Upper lobe of right lung (tissue), 1 donor: Measurements from ENCODE around the gene AFG3L2. TPM values are rescaled to one million over a fixed set of nuclear protein-coding genes. Genes with fewer than 3 reads are reported as not detected.
A peak's percentile ranks its signal among the peaks of the same experiment; 100 is the strongest.

Experiments
- ATAC-seq: fragments of 200-7000 bp; cut with Tn5 transposase; one replicate; pipeline ENCODE4 v1.9.1; 2020; ENCODE audit warnings: mild to moderate bottlenecking, moderate library complexity
- DNase-seq: peaks from one replicate; pipeline ENCODE4 v3.0.0-alpha.2; 2020
- H3K27ac ChIP-seq: fragments of 200-600 bp; one replicate; pipeline ENCODE4 v1.8.0; 2022
- H3K27me3 ChIP-seq: fragments of 200-600 bp; one replicate; pipeline ENCODE4 v1.8.0; 2022; ENCODE audit warnings: mild to moderate bottlenecking
- H3K36me3 ChIP-seq: fragments of 200-600 bp; one replicate; pipeline ENCODE4 v1.8.0; 2022
- H3K4me1 ChIP-seq: fragments of 200-600 bp; one replicate; pipeline ENCODE4 v1.8.0; 2022
- H3K4me3 ChIP-seq: fragments of 200-600 bp; one replicate; pipeline ENCODE4 v1.8.0; 2022; ENCODE audit warnings: mild to moderate bottlenecking
- H3K9me3 ChIP-seq: fragments of 200-600 bp; one replicate; pipeline ENCODE4 v1.8.0; 2022
- CTCF ChIP-seq: fragments of 200-600 bp; IDR thresholded peaks from one replicate; pipeline ENCODE4 v1.8.0; 2022; ENCODE audit warnings: antibody characterized with exemption
- intact Hi-C: fragments of 100-400 bp; cut with DNase I; formaldehyde crosslinking; loops from one replicate; pipeline ENCODE4 v1.11.0; 2022
- total RNA-seq: library from RNA; stranded (reverse); fragmentation: NEBNext Ultra II Directional; extraction: Animal tissue kit (Norgen Biotek cat#: 25700); gene quantifications from one replicate; pipeline ENCODE4 v1.2.1, GENCODE V29; 2021
- donor health status: DM: no; HTN: yes; CAD: no; lungs with severe emphysema.

AFG3L2 gene
- total RNA-seq, 1 donor from 2014 or later, result 35.4 TPM

- Histone ChIP-seq H3K36me3 (peaks cover 67% of the 10 kb centered on the region), H3K4me3 (no peak overlapping the region), H3K9me3 (no peaks in the 10 kb centered on the region), H3K27ac (no peak overlapping the region), H3K4me1 (no peaks in the 10 kb centered on the region), H3K27me3 (no peaks in the 10 kb centered on the region)
- no peak for TF ChIP-seq CTCF
- intact Hi-C loops, result no loop called here
- ATAC-seq (no peak), DNase-seq (no peak)
Measured at GRCh38 chr18:12334863-12335262, 42.2 kb downstream of the AFG3L2 start.

GRCh38 chr18:12334366-12334808, 42.6 kb downstream of the AFG3L2 start:
- Histone ChIP-seq H3K4me3 (no peak overlapping the region), H3K27me3 (no peaks in the 10 kb centered on the region), H3K4me1 (no peaks in the 10 kb centered on the region), H3K36me3 (peaks cover 67% of the 10 kb centered on the region), H3K9me3 (no peaks in the 10 kb centered on the region), H3K27ac (no peak overlapping the region)
- DNase-seq (no peak), ATAC-seq (no peak)
- no peak for TF ChIP-seq CTCF
- intact Hi-C loops, result no loop called here

- no peaks in the 10 kb centered on the region for H3K4me1 ChIP-seq
- intact Hi-C loops, result no loop called here
- no peak for TF ChIP-seq CTCF
- H3K27me3 ChIP-seq, result no peaks in the 10 kb centered on the region
- no peak overlapping the region for H3K4me3 ChIP-seq
- H3K36me3 ChIP-seq, result peaks cover 67% of the 10 kb centered on the region
- no peaks in the 10 kb centered on the region for H3K9me3 ChIP-seq
- H3K27ac ChIP-seq, result no peak overlapping the region
- ATAC-seq (peak; percentile 36), DNase-seq (no peak)
Measured at GRCh38 chr18:12333506-12334290, 43.3 kb downstream of the AFG3L2 start.

GRCh38 chr18:12330766-12331165, 46.3 kb downstream of the AFG3L2 start:
- intact Hi-C loops, result no loop called here

GRCh38 chr18:12329125-12329698, 47.8 kb downstream of the AFG3L2 start:
- Histone ChIP-seq H3K4me1 (no peaks in the 10 kb centered on the region), H3K9me3 (no peaks in the 10 kb centered on the region), H3K4me3 (no peak overlapping the region), H3K27ac (no peak overlapping the region), H3K36me3 (peaks cover 65% of the 10 kb centered on the region), H3K27me3 (no peaks in the 10 kb centered on the region)
- TF ChIP-seq CTCF, result no peak
- DNase-seq (peak; percentile 53), ATAC-seq (no peak)
- intact Hi-C loops, result no loop called here

More at GRCh38 chr18:12330766-12331165, 46.3 kb downstream of the AFG3L2 start:
- H3K4me3 ChIP-seq, result no peak overlapping the region
- no peaks in the 10 kb centered on the region for H3K4me1 ChIP-seq
- TF ChIP-seq CTCF, result no peak
- H3K27me3 ChIP-seq, result no peaks in the 10 kb centered on the region
- DNase-seq, result no peak
- peaks cover 67% of the 10 kb centered on the region for H3K36me3 ChIP-seq
- no peak overlapping the region for H3K27ac ChIP-seq
- no peaks in the 10 kb centered on the region for H3K9me3 ChIP-seq
- ATAC-seq, result no peak
